ENCODE results near the gene HSPA12B. TPM values are rescaled to one million over a fixed set of nuclear protein-coding genes. Genes with fewer than 3 reads are reported as not detected.

HSPA12B gene
- total and polyA plus RNA-seq, 2 of the 8 experiments (the other 6 are each of a cell fraction or from before 2014, with no cell fraction given): 2.2 to 4.3 TPM

DNA sequence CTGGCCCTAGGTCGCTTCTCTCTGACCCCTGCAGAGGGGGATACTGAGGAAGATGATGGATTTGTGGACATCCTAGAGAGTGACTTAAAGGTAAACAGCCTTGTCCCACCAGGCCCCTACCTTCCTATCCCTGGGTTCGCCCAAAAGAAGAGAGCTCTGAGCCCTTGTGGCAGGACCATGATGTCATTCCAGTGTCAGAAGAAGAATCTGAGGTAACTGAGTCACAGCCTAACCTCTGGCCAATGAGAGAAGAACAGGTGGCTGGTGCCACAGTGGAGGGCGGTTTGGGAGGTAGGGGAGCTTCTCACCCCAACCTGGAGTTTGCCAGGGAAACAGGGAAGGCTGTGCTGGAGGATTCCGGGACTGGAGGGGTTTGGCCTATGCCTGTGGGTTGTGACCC lies 68.8 kb downstream of the HSPA12B start:
- Histone ChIP-seq H2AFZ (ENCODE audit: low read length) (no peak overlapping the region), H3K4me3 (ENCODE audit: extremely low read depth in 1 of 4, insufficient read depth in 2 of 4, low read depth in 3 of 4, low read length in 4 of 4) (no peak overlapping the region; a peak in 1 of 8 replicates), H4K8ac (ENCODE audit: extremely low read depth, insufficient read depth, low read length) (peak overlapping the region; percentile 31; the same call in 1 of the 2 replicates), H2BK120ac (replicated peaks; ENCODE audit: low read depth, low read length) (no peak overlapping the region), H3K79me2 (ENCODE audit: control insufficient read depth in 1 of 2, insufficient read depth in 2 of 2, low read length in 2 of 2) (no peaks in the 10 kb centered on the region; a peak in 1 of 4 replicates), H3K14ac (ENCODE audit: insufficient read length) (no peak overlapping the region), H3K36me3 (ENCODE audit: control insufficient read depth in 2 of 4, insufficient read depth in 4 of 4, low read length in 3 of 4) (peaks cover 4 to 35% (median 30%) of the 10 kb centered on the region in 4 experiments), H2BK15ac (ENCODE audit: low read length) (peak overlapping the region; percentile 31; the same call in 1 of the 2 replicates), H2BK20ac (ENCODE audit: low read length) (peak overlapping the region; percentile 61; the same call in 1 of the 2 replicates), H3K4ac (replicated peaks; ENCODE audit: insufficient read length, low read depth, low read length) (no peak overlapping the region), H3K27ac (ENCODE audit: low read depth, low read length) (no peak overlapping the region), H2BK12ac (ENCODE audit: low read depth, low read length) (no peak overlapping the region), H3K56ac (replicated peaks; ENCODE audit: insufficient read length, low read depth, low read length) (no peak overlapping the region), H4K20me1 (replicated peaks in 1 of 2; ENCODE audit: control insufficient read depth in 1 of 2, insufficient read depth in 2 of 2, low read length in 2 of 2) (peaks cover 3% of the 10 kb centered on the region in 2 experiments), H4K91ac (replicated peaks; ENCODE audit: insufficient read length, low read length) (no peak overlapping the region), H2AK5ac (ENCODE audit: low read depth, low read length) (no peak overlapping the region), H3K9me3 (ENCODE audit: insufficient read depth in 2 of 2, low read depth in 1 of 2, low read length in 1 of 2) (no peaks in the 10 kb centered on the region), H3K4me1 (replicated peaks in 1 of 4; ENCODE audit: control insufficient read depth in 3 of 4, insufficient read depth in 4 of 4, low read length in 3 of 4) (peaks cover 5 to 35% (median 28%) of the 10 kb centered on the region in 4 experiments), H4K5ac (ENCODE audit: insufficient read length, low read depth, low read length) (no peak overlapping the region), H3K23me2 (ENCODE audit: low read depth, low read length) (peaks cover 9% of the 10 kb centered on the region; the same call in 1 of the 2 replicates), H3K9ac (replicated peaks in 1 of 4; ENCODE audit: extremely low read depth in 1 of 4, low read depth in 3 of 4, low read length in 3 of 4) (no peak overlapping the region), H3K79me1 (ENCODE audit: low read depth, low read length) (no peaks in the 10 kb centered on the region; the same call in 1 of the 2 replicates), H3K23ac (ENCODE audit: insufficient read length) (no peak overlapping the region), H2BK5ac (ENCODE audit: low read depth, low read length) (no peak overlapping the region), H3K18ac (ENCODE audit: extremely low read depth, low read length) (no peak overlapping the region; the same call in 1 of the 2 replicates), H3K4me2 (ENCODE audit: insufficient read depth in 1 of 2, low read depth in 2 of 2, low read length in 2 of 2) (no peak overlapping the region), H3K27me3 (replicated peaks in 1 of 4; ENCODE audit: control insufficient read depth in 3 of 4, extremely low read depth in 1 of 4, insufficient read depth in 3 of 4, low read length in 3 of 4) (no peaks in the 10 kb centered on the region)
- CTCF ChIA-PET (ENCODE audit: partially characterized antibody): interaction anchor here (0.9 to 3.7 kb wide), 4 partner anchors 14 to 220 kb away, joined by 3 to 29 read pairs (median 3); partner anchors contain the start of gene CENPB
- POLR2A ChIA-PET (ENCODE audit: partially characterized antibody): interaction anchor here (1.1 to 2.9 kb wide), 9 partner anchors 8 to 87 kb away, joined by 3 to 29 read pairs (median 7); partner anchors contain the start of genes AP5S1, CENPB, PANK2 and SPEF1
- DNase-seq (ENCODE audit: low read depth in 1 of 2, low spot score in 2 of 2) (no peak), FAIRE-seq (no peak)
- WGBS, 2 experiments (ENCODE audit: extremely low coverage in 1 of 2, insufficient coverage in 1 of 2, insufficient read length in 1 of 2, insufficient replicate concordance in 2 of 2, low coverage in 1 of 2, low lambda C conversion rate in 2 of 2, missing lambda C conversion rate in 1 of 2): 86% methylated on average over 3 of the region's 4 CpGs; no CpG with 5 or more reads in 1 of the 2 experiments
- TF ChIP-seq TAF7 (optimal IDR thresholded peaks at IDR 0.05; ENCODE audit: borderline replicate concordance, low read depth, low read length) (no peak), CREB1 (IDR thresholded peaks at IDR 0.05) (no peak), EZH2 (IDR thresholded peaks at IDR 0.05; ENCODE audit: low read depth, low read length, severe bottlenecking) (no peak), TCF12 (IDR thresholded peaks at IDR 0.05; ENCODE audit: low read depth, low read length) (no peak), CTBP2 (IDR thresholded peaks at IDR 0.05; ENCODE audit: borderline replicate concordance, insufficient read depth, insufficient read length, low read length) (no peak), SP2 (IDR thresholded peaks at IDR 0.05; ENCODE audit: low read length) (no peak), RXRA (IDR thresholded peaks at IDR 0.05; ENCODE audit: insufficient read depth, low read depth, low read length) (no peak), POU5F1 (IDR thresholded peaks at IDR 0.05; ENCODE audit: low read depth, low read length) (no peak), GTF2F1 (IDR thresholded peaks at IDR 0.05; ENCODE audit: borderline replicate concordance, low read depth, low read length) (no peak), JUND (IDR thresholded peaks at IDR 0.05; ENCODE audit: low read length) (no peak), BRCA1 (IDR thresholded peaks at IDR 0.05; ENCODE audit: low read depth, low read length) (no peak)
- TF ChIP-seq, protein P1, sequence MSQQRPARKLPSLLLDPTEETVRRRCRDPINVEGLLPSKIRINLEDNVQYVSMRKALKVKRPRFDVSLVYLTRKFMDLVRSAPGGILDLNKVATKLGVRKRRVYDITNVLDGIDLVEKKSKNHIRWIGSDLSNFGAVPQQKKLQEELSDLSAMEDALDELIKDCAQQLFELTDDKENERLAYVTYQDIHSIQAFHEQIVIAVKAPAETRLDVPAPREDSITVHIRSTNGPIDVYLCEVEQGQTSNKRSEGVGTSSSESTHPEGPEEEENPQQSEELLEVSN (IDR thresholded peaks at IDR 0.05): no peak

All from H1 (cell line).